ENCODE measurements around the gene PGAM1.

DNA sequence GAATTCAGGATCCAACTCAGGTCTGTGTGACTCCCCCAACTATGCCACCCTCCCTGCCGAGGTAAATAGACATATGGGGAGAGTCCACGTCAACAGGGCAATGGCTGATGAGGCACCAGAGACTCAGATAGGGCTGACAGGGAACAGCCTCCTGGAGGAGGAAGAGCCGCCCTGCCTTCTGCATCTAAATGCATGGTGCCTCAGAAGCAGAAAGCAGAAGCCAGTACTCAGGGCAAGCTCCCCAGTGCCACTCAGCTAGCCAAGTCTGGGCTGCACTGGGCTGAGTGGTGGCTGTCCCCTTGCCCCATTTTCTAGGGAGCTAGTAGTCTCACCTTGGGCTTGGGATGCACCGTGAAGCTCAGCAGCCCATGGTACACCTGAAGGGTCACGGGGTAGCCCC, 35.9 kb upstream of the PGAM1 start:
- TF ChIP-seq, protein P1, sequence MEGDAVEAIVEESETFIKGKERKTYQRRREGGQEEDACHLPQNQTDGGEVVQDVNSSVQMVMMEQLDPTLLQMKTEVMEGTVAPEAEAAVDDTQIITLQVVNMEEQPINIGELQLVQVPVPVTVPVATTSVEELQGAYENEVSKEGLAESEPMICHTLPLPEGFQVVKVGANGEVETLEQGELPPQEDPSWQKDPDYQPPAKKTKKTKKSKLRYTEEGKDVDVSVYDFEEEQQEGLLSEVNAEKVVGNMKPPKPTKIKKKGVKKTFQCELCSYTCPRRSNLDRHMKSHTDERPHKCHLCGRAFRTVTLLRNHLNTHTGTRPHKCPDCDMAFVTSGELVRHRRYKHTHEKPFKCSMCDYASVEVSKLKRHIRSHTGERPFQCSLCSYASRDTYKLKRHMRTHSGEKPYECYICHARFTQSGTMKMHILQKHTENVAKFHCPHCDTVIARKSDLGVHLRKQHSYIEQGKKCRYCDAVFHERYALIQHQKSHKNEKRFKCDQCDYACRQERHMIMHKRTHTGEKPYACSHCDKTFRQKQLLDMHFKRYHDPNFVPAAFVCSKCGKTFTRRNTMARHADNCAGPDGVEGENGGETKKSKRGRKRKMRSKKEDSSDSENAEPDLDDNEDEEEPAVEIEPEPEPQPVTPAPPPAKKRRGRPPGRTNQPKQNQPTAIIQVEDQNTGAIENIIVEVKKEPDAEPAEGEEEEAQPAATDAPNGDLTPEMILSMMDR (IDR thresholded peaks at IDR 0.05) = no peak
- TF ChIP-seq POLR2AphosphoS5 (IDR thresholded peaks at IDR 0.05) = no peak
- no peak for TF ChIP-seq POLR2A (IDR thresholded peaks at IDR 0.05)
- TF ChIP-seq EP300 (IDR thresholded peaks at IDR 0.05) = no peak

Data from stomach (tissue), 4 donors.